Sigmoid colon (tissue), 7 donors: ENCODE data around the gene SRGAP2C. TPM values are rescaled to one million over a fixed set of nuclear protein-coding genes. Genes with fewer than 3 reads are reported as not detected.
"Not testable (repeated sequence)": the region's sequence is repeated elsewhere in the genome, so short reads cannot be mapped to it uniquely, and the experiment has no call there.

Experiments used
- DNase-seq: peaks from one replicate; pipeline ENCODE4 v3.0.0-alpha.2; 2019
- H3K27ac ChIP-seq, 4 donors: fragments of 200-600 bp; sonication (generic); one replicate each; pipeline ENCODE4 v1.5.1; 2016 to 2019; ENCODE audit warnings: mild to moderate bottlenecking in 1 of 4
- H3K27me3 ChIP-seq, 3 donors: fragments of 200-600 bp; sonication (generic); one replicate each; pipeline ENCODE4 v1.5.1; 2019; ENCODE audit warnings: mild to moderate bottlenecking in 1 of 3
- H3K36me3 ChIP-seq, 4 donors: fragments of 200-600 bp; sonication (generic); one replicate each; pipeline ENCODE4 v1.5.1; 2016 to 2019
- H3K4me1 ChIP-seq, 4 donors: fragments of 200-600 bp; sonication (generic); one replicate each; pipeline ENCODE4 v1.5.1; 2017 to 2019
- H3K4me3 ChIP-seq, 4 donors: fragments of 200-600 bp; sonication (generic); one replicate each; pipeline ENCODE4 v1.5.1; 2017 to 2019; ENCODE audit warnings: mild to moderate bottlenecking in 2 of 4, moderate library complexity in 1 of 4
- H3K9me3 ChIP-seq, 4 donors: fragments of 200-600 bp in 3 of 4; sonication (generic) in 3 of 4; one replicate each; pipeline versions ENCODE4 v1.5.1 to v1.6.1; 2013 to 2019
- WGBS, 2 donors: extraction: QIAGEN DNeasy Blood & Tissue Kit; methylation state at CpG; one replicate each; pipeline ENCODE4 v1.1.7; 2013; 5-methylcytosine and 5-hydroxymethylcytosine counted together
- intact Hi-C: fragments of 100-400 bp; cut with DNase I; formaldehyde crosslinking; loops from one replicate; pipeline ENCODE4 v1.15.1; 2023
- polyA plus RNA-seq, 3 donors: library from polyadenylated mRNA; stranded (reverse); fragments of 200-250 nt; gene quantifications; one replicate each; pipeline ENCODE4 v1.2.3, GENCODE V29; 2013
- total RNA-seq, 4 donors: library from RNA; depleted of rRNA; stranded (reverse); fragments of >200 nt; gene quantifications; one replicate each; pipeline ENCODE4 v1.1.0, GENCODE V29; 2016
- donor health status: healthy with polysubstance abuse.
- donor health status: Bipolar disorder and iron deficiency.
- donor health status: healthy.

SRGAP2C gene
- total and polyA plus RNA-seq, 7 donors: 0.92 to 26.0 (median 20.9) TPM

DNA sequence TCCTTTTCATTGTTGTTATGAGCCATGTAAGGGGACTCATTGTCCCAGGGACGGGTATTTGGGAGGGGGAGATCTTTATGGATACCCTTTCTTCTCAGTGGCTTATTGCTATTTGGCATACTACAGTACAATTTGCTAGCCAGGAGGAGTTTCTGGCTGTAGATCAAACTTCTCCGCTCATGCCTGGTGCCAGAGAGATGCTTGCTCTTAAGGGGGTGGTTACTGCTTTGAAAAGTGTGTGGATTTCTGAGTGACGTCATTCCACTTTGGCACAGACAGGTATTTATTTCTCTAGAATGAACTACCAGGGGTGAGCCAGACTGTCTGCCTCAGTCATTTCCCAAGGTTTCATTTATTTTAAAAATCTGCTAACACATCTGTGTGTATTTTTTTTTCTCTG is 131.3 kb downstream of the SRGAP2C start:
- H3K4me1 ChIP-seq, H3K9me3 ChIP-seq, H3K4me3 ChIP-seq, DNase-seq, intact Hi-C loops, H3K27ac ChIP-seq, H3K27me3 ChIP-seq, H3K36me3 ChIP-seq: not testable (repeated sequence)
- WGBS, 2 donors: 89 to 94% methylated on average over 2 to 3 of the region's 3 CpGs

DNA sequence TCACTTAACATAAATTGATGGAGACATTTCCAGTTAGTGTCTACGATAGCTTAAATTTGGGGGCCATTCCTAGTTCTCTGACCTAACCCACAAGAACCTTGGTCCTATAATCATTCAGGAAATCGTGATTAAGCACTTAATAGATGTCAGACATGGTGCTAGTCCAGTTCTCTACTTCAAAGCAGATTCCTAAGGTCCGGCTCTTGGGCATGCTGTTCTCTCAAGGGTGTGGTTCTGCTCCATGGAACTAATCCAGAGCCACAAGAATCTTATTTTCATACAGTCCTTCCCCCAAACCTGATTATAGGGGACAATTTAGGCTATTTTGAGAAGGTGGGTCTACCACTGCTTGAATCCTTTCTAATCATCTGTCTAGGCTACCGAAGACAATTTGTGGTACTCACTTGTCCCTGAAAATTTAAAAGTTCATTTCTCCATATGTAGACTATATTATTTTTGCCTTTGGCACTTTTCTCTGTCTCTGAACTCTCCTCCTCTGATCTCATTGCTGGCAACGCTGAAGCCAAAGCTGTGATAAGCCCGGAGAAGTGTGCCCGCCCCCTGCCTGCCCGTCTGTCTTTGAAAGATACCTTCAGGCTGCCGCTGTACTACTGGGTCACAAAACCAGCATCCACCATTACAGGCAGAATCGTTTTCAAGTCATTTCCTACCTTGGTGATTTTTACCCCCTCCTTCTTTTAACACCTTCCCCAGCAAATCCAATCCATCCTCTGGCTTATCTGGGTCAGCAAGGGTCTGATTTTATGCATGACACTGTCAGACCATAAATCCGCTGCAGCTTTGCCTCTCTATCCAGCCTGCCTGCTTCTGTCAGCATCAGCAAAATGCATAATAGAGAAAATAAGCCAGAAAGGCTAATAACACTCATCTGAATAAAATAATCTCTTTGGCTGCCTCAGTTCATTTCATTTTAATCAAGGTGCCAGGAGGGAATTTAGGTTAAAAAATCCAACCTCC is 133.0 kb downstream of the SRGAP2C start:
- H3K36me3 ChIP-seq, DNase-seq, H3K27ac ChIP-seq, H3K4me1 ChIP-seq, H3K4me3 ChIP-seq, H3K27me3 ChIP-seq, intact Hi-C loops, H3K9me3 ChIP-seq: not testable (repeated sequence)
- WGBS, 2 donors: 73 to 82% methylated on average over 3 to 4 of the region's 11 CpGs

- H3K27me3 ChIP-seq, H3K36me3 ChIP-seq, DNase-seq, H3K27ac ChIP-seq, H3K4me1 ChIP-seq, H3K4me3 ChIP-seq, H3K9me3 ChIP-seq, intact Hi-C loops: not testable (repeated sequence)
- WGBS, 2 donors: 43 to 75% methylated on average over 1 of the region's 2 CpGs
Measured at GRCh38 chr1:121318687-121319086, 133.9 kb downstream of the SRGAP2C start.

- H3K27ac ChIP-seq, H3K9me3 ChIP-seq, H3K36me3 ChIP-seq, intact Hi-C loops, H3K4me1 ChIP-seq, H3K27me3 ChIP-seq, DNase-seq, H3K4me3 ChIP-seq: not testable (repeated sequence)
- no CpG with 5 or more reads among the region's 1 CpG for WGBS, 2 donors
Measured at GRCh38 chr1:121321660-121322059, 136.9 kb downstream of the SRGAP2C start.

DNA sequence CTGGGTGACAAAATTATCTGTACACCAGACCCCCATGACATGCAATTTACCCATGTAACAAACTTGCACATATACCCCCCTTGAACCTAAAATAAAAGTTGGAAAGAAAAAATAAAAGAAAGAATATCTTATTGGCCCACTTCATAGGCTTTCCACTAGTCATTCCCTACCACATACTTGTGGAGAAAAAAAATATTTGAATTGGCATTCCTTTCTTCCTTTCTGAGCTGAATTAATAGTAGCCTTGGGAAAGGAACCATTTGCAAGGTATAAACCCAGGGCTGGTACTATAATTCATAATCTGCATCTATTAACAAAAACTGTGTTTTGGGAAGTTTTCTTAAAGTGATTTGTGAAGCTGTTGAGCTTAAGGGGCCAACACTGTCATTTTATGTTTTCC is 140.0 kb downstream of the SRGAP2C start:
- H3K9me3 ChIP-seq, intact Hi-C loops, H3K4me3 ChIP-seq, H3K36me3 ChIP-seq, H3K4me1 ChIP-seq, DNase-seq, H3K27ac ChIP-seq, H3K27me3 ChIP-seq: not testable (repeated sequence)

- H3K36me3 ChIP-seq, H3K4me3 ChIP-seq, intact Hi-C loops, DNase-seq, H3K9me3 ChIP-seq, H3K4me1 ChIP-seq, H3K27me3 ChIP-seq, H3K27ac ChIP-seq: not testable (repeated sequence)
Measured at GRCh38 chr1:121332141-121332540, 147.4 kb downstream of the SRGAP2C start.

- WGBS, 2 donors: no CpG with 5 or more reads among the region's 8 CpGs
- intact Hi-C loops, H3K27ac ChIP-seq, H3K4me3 ChIP-seq, H3K4me1 ChIP-seq, H3K36me3 ChIP-seq, H3K27me3 ChIP-seq, DNase-seq, H3K9me3 ChIP-seq: not testable (repeated sequence)
Measured at GRCh38 chr1:121332599-121333562, 148.1 kb downstream of the SRGAP2C start.

- DNase-seq, H3K4me1 ChIP-seq, H3K9me3 ChIP-seq, H3K27ac ChIP-seq, H3K4me3 ChIP-seq, intact Hi-C loops, H3K36me3 ChIP-seq, H3K27me3 ChIP-seq: not testable (repeated sequence)
- WGBS, 2 donors: no CpG with 5 or more reads among the region's 1 CpG
Measured at GRCh38 chr1:121337958-121338357, 153.2 kb downstream of the SRGAP2C start.

DNA sequence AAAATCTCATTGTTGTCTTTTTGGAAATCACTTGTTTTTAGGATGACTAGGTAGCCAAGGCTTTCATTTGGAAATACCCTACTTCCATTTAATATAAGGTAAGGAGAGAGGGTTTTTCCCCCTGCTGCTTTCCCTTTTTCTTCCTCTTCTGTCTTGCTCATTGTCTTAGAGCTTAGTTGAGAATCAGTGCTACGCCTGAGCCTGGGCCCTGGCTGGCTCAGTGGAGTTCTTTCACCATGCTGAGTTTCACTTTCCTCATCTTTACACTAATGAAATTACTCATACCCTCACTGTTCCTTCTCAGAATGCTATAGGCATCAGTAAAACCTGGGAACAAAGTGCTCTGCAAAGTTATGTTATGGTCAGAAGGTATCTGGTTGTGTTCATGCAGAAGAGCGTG is 154.8 kb downstream of the SRGAP2C start:
- no CpG with 5 or more reads among the region's 2 CpGs for WGBS, 2 donors
- H3K27me3 ChIP-seq, H3K9me3 ChIP-seq, H3K4me3 ChIP-seq, DNase-seq, H3K36me3 ChIP-seq, H3K4me1 ChIP-seq, H3K27ac ChIP-seq, intact Hi-C loops: not testable (repeated sequence)

- H3K27ac ChIP-seq, DNase-seq, H3K4me3 ChIP-seq, intact Hi-C loops, H3K36me3 ChIP-seq, H3K9me3 ChIP-seq, H3K27me3 ChIP-seq, H3K4me1 ChIP-seq: not testable (repeated sequence)
- WGBS, 2 donors: 100% methylated on average over 1 of the region's 3 CpGs
Measured at GRCh38 chr1:121343311-121343906, 158.6 kb downstream of the SRGAP2C start.

DNA sequence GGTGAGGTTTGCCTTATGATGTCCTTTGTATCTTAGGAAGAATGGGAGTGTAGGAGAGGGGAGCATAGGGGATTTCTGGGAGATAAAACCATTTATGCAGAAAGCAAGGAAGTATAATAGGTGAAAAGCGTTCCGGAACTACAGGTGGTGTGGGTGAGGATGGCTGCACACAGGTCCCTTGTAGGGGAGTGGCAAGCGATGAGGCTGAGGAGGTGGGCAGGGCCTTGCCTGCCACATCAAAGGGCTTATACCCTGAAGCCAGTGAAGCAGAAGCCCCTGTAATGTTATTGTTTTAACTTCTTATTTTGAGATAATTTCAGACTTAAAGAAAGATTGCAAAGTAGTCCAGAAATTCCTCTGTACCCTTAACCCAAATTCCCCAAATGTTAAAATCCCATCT is 159.6 kb downstream of the SRGAP2C start:
- DNase-seq, H3K4me3 ChIP-seq, H3K27ac ChIP-seq, intact Hi-C loops, H3K27me3 ChIP-seq, H3K36me3 ChIP-seq, H3K9me3 ChIP-seq, H3K4me1 ChIP-seq: not testable (repeated sequence)
- WGBS, 2 donors: no CpG with 5 or more reads among the region's 3 CpGs

GRCh38 chr1:121346654-121347053 is 161.9 kb downstream of the SRGAP2C start:
- DNase-seq, H3K4me3 ChIP-seq, H3K27ac ChIP-seq, H3K27me3 ChIP-seq, H3K36me3 ChIP-seq, H3K9me3 ChIP-seq, H3K4me1 ChIP-seq, intact Hi-C loops: not testable (repeated sequence)
- WGBS, 2 donors: 94 to 95% methylated on average over 3 of the region's 3 CpGs
